Measurements from ENCODE around the gene RAD1.
A peak's percentile ranks its signal among the peaks of the same experiment; 100 is the strongest.

The RAD1 gene

DNA sequence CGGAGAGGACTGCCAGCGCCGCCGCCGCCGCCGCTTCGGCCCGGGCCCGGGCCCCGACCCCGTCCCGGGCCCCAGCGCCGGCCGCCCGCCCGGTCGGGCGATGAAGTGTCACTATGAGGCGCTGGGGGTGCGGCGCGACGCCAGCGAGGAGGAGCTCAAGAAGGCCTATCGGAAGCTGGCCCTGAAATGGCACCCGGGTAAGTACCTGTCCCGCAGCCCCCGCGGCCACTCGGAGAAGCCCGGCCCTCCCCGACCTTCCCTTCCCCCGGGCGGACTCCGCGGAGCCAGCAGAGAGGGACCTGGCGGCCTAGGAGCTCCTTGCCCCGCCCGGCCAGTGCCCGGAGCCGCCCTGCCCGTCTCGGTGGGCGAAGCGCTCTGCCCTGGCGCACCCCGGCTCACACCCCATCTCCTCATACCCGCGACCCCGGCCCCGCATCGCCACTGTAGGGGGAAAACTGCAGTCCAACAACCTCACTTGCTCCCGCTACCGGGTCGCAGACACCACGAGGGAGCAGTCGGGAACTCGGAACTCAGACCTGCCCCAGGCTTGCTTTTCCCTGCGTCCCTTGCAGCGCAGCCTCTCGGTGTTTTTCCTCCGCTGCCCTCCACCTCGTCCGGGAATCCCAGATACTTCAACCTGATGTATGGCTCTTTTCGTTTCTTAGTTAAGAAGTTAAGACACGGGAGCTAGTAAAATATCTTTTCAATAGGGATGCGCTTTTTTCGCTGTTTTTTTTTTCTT, 14.6 kb upstream of the RAD1 start (continued):
- TF ChIP-seq, protein P1, sequence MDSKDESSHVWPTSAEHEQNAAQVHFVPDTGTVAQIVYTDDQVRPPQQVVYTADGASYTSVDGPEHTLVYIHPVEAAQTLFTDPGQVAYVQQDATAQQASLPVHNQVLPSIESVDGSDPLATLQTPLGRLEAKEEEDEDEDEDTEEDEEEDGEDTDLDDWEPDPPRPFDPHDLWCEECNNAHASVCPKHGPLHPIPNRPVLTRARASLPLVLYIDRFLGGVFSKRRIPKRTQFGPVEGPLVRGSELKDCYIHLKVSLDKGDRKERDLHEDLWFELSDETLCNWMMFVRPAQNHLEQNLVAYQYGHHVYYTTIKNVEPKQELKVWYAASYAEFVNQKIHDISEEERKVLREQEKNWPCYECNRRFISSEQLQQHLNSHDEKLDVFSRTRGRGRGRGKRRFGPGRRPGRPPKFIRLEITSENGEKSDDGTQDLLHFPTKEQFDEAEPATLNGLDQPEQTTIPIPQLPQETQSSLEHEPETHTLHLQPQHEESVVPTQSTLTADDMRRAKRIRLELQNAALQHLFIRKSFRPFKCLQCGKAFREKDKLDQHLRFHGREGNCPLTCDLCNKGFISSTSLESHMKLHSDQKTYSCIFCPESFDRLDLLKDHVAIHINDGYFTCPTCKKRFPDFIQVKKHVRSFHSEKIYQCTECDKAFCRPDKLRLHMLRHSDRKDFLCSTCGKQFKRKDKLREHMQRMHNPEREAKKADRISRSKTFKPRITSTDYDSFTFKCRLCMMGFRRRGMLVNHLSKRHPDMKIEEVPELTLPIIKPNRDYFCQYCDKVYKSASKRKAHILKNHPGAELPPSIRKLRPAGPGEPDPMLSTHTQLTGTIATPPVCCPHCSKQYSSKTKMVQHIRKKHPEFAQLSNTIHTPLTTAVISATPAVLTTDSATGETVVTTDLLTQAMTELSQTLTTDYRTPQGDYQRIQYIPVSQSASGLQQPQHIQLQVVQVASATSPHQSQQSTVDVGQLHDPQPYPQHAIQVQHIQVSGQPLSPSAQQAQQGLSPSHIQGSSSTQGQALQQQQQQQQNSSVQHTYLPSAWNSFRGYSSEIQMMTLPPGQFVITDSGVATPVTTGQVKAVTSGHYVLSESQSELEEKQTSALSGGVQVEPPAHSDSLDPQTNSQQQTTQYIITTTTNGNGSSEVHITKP (tag by site-specific recombination; IDR thresholded peaks at IDR 0.05) = 0 out of 2 replicates have a peak, but pooled peaks have one; percentile 23
- TF ChIP-seq TRIM28 (IDR thresholded peaks at IDR 0.05; ENCODE audit: borderline replicate concordance, low read length) (peak; percentile 15; the same call in 1 of the 2 replicates), BCL11B (tag by site-specific recombination; IDR thresholded peaks at IDR 0.05; ENCODE audit: low read depth) (peak; percentile 89), ZNF146 (tag by site-specific recombination; IDR thresholded peaks at IDR 0.05) (no peak), ZNF169 (tag by site-specific recombination; IDR thresholded peaks at IDR 0.05) (no peak), ZNF292 (tag by site-specific recombination; IDR thresholded peaks at IDR 0.05; ENCODE audit: borderline replicate concordance, low read depth) (no peak), KLF9 (tag by site-specific recombination; IDR thresholded peaks at IDR 0.05; ENCODE audit: low read depth) (peak; percentile 56), ZNF837 (tag by site-specific recombination; IDR thresholded peaks at IDR 0.05) (no peak), ZNF561 (tag by site-specific recombination; IDR thresholded peaks at IDR 0.05; ENCODE audit: borderline replicate concordance) (no peak), ZFP37 (tag by site-specific recombination; IDR thresholded peaks at IDR 0.05) (peak; percentile 93), KLF8 (tag by site-specific recombination; IDR thresholded peaks at IDR 0.05) (peak; percentile 93), ZBTB7A (tag by site-specific recombination; IDR thresholded peaks at IDR 0.05; ENCODE audit: low read depth) (0 out of 2 replicates have a peak, but pooled peaks have one; percentile 33), GLI4 (tag by site-specific recombination; IDR thresholded peaks at IDR 0.05) (no peak), ZNF335 (tag by site-specific recombination; conservative IDR thresholded peaks at IDR 0.05) (peak; percentile 78), SP2 (tag by site-specific recombination; IDR thresholded peaks at IDR 0.05) (peak; percentile 68), ZNF19 (tag by site-specific recombination; IDR thresholded peaks at IDR 0.05; ENCODE audit: low read depth) (no peak), ZNF184 (tag by site-specific recombination; IDR thresholded peaks at IDR 0.05) (no peak), ZNF548 (tag by site-specific recombination; IDR thresholded peaks at IDR 0.05) (no peak), ZNF23 (tag by site-specific recombination; IDR thresholded peaks at IDR 0.05; ENCODE audit: borderline replicate concordance) (no peak), ZBTB8A (tag by site-specific recombination; IDR thresholded peaks at IDR 0.05) (peak; percentile 79), ZXDB (tag by site-specific recombination; IDR thresholded peaks at IDR 0.05) (peak; percentile 62), ZNF670 (tag by site-specific recombination; IDR thresholded peaks at IDR 0.05; ENCODE audit: low read depth) (no peak), ZSCAN23 (tag by site-specific recombination; IDR thresholded peaks at IDR 0.05) (no peak), ZNF2 (tag by site-specific recombination; IDR thresholded peaks at IDR 0.05) (0 out of 2 replicates have a peak, but pooled peaks have one; percentile 37), ZFP69B (tag by site-specific recombination; IDR thresholded peaks at IDR 0.05) (0 out of 2 replicates have a peak, but pooled peaks have one; percentile 43), RBAK (tag by site-specific recombination; IDR thresholded peaks at IDR 0.05) (no peak), SCRT2 (tag by site-specific recombination; IDR thresholded peaks at IDR 0.05) (no peak)
- TF ChIP-seq, protein P2, sequence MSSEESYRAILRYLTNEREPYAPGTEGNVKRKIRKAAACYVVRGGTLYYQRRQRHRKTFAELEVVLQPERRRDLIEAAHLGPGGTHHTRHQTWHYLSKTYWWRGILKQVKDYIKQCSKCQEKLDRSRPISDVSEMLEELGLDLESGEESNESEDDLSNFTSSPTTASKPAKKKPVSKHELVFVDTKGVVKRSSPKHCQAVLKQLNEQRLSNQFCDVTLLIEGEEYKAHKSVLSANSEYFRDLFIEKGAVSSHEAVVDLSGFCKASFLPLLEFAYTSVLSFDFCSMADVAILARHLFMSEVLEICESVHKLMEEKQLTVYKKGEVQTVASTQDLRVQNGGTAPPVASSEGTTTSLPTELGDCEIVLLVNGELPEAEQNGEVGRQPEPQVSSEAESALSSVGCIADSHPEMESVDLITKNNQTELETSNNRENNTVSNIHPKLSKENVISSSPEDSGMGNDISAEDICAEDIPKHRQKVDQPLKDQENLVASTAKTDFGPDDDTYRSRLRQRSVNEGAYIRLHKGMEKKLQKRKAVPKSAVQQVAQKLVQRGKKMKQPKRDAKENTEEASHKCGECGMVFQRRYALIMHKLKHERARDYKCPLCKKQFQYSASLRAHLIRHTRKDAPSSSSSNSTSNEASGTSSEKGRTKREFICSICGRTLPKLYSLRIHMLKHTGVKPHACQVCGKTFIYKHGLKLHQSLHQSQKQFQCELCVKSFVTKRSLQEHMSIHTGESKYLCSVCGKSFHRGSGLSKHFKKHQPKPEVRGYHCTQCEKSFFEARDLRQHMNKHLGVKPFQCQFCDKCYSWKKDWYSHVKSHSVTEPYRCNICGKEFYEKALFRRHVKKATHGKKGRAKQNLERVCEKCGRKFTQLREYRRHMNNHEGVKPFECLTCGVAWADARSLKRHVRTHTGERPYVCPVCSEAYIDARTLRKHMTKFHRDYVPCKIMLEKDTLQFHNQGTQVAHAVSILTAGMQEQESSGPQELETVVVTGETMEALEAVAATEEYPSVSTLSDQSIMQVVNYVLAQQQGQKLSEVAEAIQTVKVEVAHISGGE (tag by site-specific recombination; conservative IDR thresholded peaks at IDR 0.05; ENCODE audit: low read depth) = 0 out of 2 replicates have a peak, but pooled peaks have one; percentile 56
- TF ChIP-seq, protein P3, sequence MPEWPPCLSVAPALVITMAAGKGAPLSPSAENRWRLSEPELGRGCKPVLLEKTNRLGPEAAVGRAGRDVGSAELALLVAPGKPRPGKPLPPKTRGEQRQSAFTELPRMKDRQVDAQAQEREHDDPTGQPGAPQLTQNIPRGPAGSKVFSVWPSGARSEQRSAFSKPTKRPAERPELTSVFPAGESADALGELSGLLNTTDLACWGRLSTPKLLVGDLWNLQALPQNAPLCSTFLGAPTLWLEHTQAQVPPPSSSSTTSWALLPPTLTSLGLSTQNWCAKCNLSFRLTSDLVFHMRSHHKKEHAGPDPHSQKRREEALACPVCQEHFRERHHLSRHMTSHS (tag by site-specific recombination; IDR thresholded peaks at IDR 0.05) = no peak
- TF ChIP-seq, protein P4, sequence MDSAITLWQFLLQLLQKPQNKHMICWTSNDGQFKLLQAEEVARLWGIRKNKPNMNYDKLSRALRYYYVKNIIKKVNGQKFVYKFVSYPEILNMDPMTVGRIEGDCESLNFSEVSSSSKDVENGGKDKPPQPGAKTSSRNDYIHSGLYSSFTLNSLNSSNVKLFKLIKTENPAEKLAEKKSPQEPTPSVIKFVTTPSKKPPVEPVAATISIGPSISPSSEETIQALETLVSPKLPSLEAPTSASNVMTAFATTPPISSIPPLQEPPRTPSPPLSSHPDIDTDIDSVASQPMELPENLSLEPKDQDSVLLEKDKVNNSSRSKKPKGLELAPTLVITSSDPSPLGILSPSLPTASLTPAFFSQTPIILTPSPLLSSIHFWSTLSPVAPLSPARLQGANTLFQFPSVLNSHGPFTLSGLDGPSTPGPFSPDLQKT (IDR thresholded peaks at IDR 0.05; ENCODE audit: borderline replicate concordance, low read depth, low read length) = no peak
- TF ChIP-seq, protein P5, sequence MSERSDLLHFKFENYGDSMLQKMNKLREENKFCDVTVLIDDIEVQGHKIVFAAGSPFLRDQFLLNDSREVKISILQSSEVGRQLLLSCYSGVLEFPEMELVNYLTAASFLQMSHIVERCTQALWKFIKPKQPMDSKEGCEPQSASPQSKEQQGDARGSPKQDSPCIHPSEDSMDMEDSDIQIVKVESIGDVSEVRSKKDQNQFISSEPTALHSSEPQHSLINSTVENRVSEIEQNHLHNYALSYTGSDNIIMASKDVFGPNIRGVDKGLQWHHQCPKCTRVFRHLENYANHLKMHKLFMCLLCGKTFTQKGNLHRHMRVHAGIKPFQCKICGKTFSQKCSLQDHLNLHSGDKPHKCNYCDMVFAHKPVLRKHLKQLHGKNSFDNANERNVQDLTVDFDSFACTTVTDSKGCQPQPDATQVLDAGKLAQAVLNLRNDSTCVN (tag by site-specific recombination; optimal IDR thresholded peaks at IDR 0.05) = peak; percentile 74
